NT2/D1 (cell line): ENCODE results near the gene IL21R.

Experiments
- SUZ12 ChIP-seq: IDR thresholded peaks from 2 replicates; pipeline ENCODE4 v1.6.1; 2011; ENCODE audit not compliant: insufficient read length, insufficient read depth; ENCODE audit errors: extremely low read depth
- YY1 ChIP-seq: IDR thresholded peaks from 2 replicates; pipeline ENCODE4 v1.6.1; 2011; ENCODE audit not compliant: insufficient read length, insufficient read depth

DNA sequence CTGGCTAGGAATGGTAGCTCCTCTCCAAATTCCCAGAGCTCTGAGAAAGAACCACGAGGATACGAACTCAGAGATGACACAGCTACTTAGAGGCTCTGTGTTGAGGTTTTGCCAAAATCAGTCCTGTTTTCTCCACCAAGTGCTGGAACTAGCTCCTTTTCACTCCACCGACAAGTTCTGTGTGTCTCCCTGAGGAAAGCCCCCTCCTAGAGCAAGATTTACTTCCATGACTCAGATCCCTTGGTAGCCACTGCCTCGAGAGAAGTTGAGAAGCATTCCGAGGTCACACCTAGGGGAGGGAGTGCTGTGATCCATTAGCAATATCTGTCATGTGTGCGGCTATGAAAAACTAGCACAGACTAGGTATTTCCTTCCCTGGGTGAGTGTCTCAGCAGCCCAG is 30.6 kb downstream of the IL21R start:
- no peak for TF ChIP-seq SUZ12
- TF ChIP-seq YY1, result no peak
